NCI-H146 (cell line): ENCODE data around the gene EML2.
"Not testable (repeated sequence)": the region's sequence is repeated elsewhere in the genome, so short reads cannot be mapped to it uniquely, and the experiment has no call there.

Experiments used
- DNase-seq: peaks from one replicate; lab custom pipeline; 2025; lab: John Stamatoyannopoulos, UW

Gene EML2

GRCh38 chr19:45646345-45646698 is 7.1 kb upstream of the EML2 start:
- DNase-seq: no peak

- peak; percentile 79 for DNase-seq
Measured at GRCh38 chr19:45645631-45646344, 6.6 kb upstream of the EML2 start.

- DNase-seq: no peak
Measured at GRCh38 chr19:45645068-45645630, 6.0 kb upstream of the EML2 start.

GRCh38 chr19:45643927-45644771 is 5.0 kb upstream of the EML2 start:
- DNase-seq: no peak

- peak; percentile 74 for DNase-seq
Measured at GRCh38 chr19:45643024-45643926, 4.1 kb upstream of the EML2 start.

GRCh38 chr19:45641274-45642105 is 2.3 kb upstream of the EML2 start:
- DNase-seq: peak; percentile 94

GRCh38 chr19:45640849-45641273 is 1.7 kb upstream of the EML2 start:
- peak; percentile 51 for DNase-seq

GRCh38 chr19:45637890-45638667 is 1.1 kb downstream of the EML2 start:
- DNase-seq: no peak

- DNase-seq: no peak
Measured at GRCh38 chr19:45636902-45637301, 2.3 kb downstream of the EML2 start.

GRCh38 chr19:45636275-45636674 is 2.9 kb downstream of the EML2 start:
- no peak for DNase-seq

- no peak for DNase-seq
Measured at GRCh38 chr19:45632468-45633196, 6.6 kb downstream of the EML2 start.

- DNase-seq: no peak
Measured at GRCh38 chr19:45630463-45630862, 8.7 kb downstream of the EML2 start.

GRCh38 chr19:45629704-45630103 is 9.5 kb downstream of the EML2 start:
- DNase-seq: no peak

- DNase-seq: not testable (repeated sequence)
Measured at GRCh38 chr19:45628219-45628618, 11.0 kb downstream of the EML2 start.

GRCh38 chr19:45623984-45624383 is 15.2 kb downstream of the EML2 start:
- DNase-seq: no peak

- no peak for DNase-seq
Measured at GRCh38 chr19:45621976-45622503, 17.2 kb downstream of the EML2 start.

GRCh38 chr19:45621389-45621788 is 17.8 kb downstream of the EML2 start:
- no peak for DNase-seq

GRCh38 chr19:45616704-45617017 is 22.5 kb downstream of the EML2 start:
- no peak for DNase-seq
